Right lobe of liver (tissue), 6 donors: Measurements from ENCODE around the gene COL27A1. TPM values are rescaled to one million over a fixed set of nuclear protein-coding genes. Genes with fewer than 3 reads are reported as not detected.

ENCODE experiments used
- ATAC-seq, 4 donors: fragments of 200-7000 bp; cut with Tn5 transposase; one replicate each; pipeline ENCODE4 v1.9.1; 2020; ENCODE audit warnings: mild to moderate bottlenecking in 4 of 4, moderate library complexity in 4 of 4
- DNase-seq, 3 donors: peaks; one replicate each; pipeline ENCODE4 v3.0.0-alpha.2; 2020
- H3K27ac ChIP-seq, 3 donors: fragments of 200-600 bp; one replicate each; pipeline ENCODE4 v1.8.0; 2022
- H3K27me3 ChIP-seq, 2 donors: fragments of 200-600 bp; one replicate each; pipeline ENCODE4 v1.8.0; 2022
- H3K36me3 ChIP-seq, 4 donors: fragments of 200-600 bp; sonication (generic) in 1 of 4; one replicate each; pipeline versions ENCODE4 v1.5.1 to v1.8.0; 2017 to 2022; ENCODE audit warnings: control low read depth in 1 of 4
- H3K4me1 ChIP-seq, 4 donors: fragments of 200-600 bp; sonication (generic) in 1 of 4; one replicate each; pipeline versions ENCODE4 v1.5.1 to v1.8.0; 2017 to 2022; ENCODE audit warnings: control low read depth in 1 of 4
- H3K4me3 ChIP-seq, 3 donors: fragments of 200-600 bp; one replicate each; pipeline ENCODE4 v1.8.0; 2022
- H3K9me3 ChIP-seq, 4 donors: fragments of 200-600 bp; sonication (generic) in 1 of 4; one replicate each; pipeline versions ENCODE4 v1.5.1 to v1.8.0; 2017 to 2022; ENCODE audit warnings: control low read depth in 1 of 4
- POLR2A ChIP-seq: fragments of 450-650 bp; IDR thresholded peaks from one replicate; pipeline ENCODE4 v1.6.1; 2017; ENCODE audit warnings: antibody characterized with exemption, mild to moderate bottlenecking
- WGBS: methylation state at CpG from one replicate; pipeline ENCODE4 v1.1.6; 2018; ENCODE audit warnings: low coverage, low lambda C conversion rate; ENCODE audit not compliant: insufficient coverage; ENCODE audit errors: missing lambda C conversion rate; 5-methylcytosine and 5-hydroxymethylcytosine counted together
- intact Hi-C, 2 donors: fragments of 100-400 bp; cut with DNase I; formaldehyde crosslinking; loops; one replicate each; pipeline versions ENCODE4 v1.11.2 to v1.14.1; 2022
- total RNA-seq, 6 experiments: library from RNA; depleted of rRNA in 2 of 6; stranded (reverse); fragments of >200 nt in 2 of 6; fragmentation: NEBNext Ultra II Directional in 3 of 6; extraction: Animal tissue kit (Norgen Biotek cat#: 25700) in 3 of 6; gene quantifications; one replicate each; pipeline versions ENCODE4 v1.1.0 to v1.2.4, GENCODE V29; 2016 to 2023
- TF ChIP-seq, protein P1 (sequence below), 4 donors: fragments of 200-600 bp in 3 of 4; fragments of 450-650 bp in 1 of 4; IDR thresholded peaks; one replicate each; pipeline versions ENCODE4 v1.5.1 to v1.8.0; 2016 to 2022; ENCODE audit warnings: antibody characterized with exemption in 4 of 4, mild to moderate bottlenecking in 2 of 4
- donor health status: DM: no; HTN: yes; CAD: no.
- donor health status: DM: no; HTN: no; CAD: no.
- donor health status: DM: no; HTN: no; CAD: no.
- donor health status: DM: no; HTN: yes; CAD: no.
- donor health status: DM: no; HTN: yes; CAD: no.

Gene COL27A1
- total RNA-seq, 6 experiments from 2014 or later = 11.8 to 51.9 (median 29.3) TPM

DNA sequence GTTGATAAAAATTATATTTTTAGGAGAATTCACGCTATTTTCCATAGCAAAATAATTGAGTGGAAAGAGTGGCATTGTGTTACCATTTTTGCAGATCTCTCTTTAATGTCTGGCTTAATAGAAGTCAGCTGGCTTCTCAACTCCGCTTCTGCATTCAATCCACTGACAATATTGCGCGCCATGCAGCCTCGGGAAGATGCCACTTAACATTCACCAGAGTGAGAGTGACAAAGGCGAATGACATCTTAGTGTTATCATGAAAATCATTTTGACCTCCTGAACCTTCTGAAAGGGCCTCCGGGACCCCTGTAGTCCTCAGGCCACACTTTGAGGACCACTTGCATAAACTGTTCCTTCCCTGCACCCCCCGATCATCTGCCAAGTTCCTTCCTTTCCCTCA lies 87.5 kb downstream of the COL27A1 start:
- TF ChIP-seq, protein P1, sequence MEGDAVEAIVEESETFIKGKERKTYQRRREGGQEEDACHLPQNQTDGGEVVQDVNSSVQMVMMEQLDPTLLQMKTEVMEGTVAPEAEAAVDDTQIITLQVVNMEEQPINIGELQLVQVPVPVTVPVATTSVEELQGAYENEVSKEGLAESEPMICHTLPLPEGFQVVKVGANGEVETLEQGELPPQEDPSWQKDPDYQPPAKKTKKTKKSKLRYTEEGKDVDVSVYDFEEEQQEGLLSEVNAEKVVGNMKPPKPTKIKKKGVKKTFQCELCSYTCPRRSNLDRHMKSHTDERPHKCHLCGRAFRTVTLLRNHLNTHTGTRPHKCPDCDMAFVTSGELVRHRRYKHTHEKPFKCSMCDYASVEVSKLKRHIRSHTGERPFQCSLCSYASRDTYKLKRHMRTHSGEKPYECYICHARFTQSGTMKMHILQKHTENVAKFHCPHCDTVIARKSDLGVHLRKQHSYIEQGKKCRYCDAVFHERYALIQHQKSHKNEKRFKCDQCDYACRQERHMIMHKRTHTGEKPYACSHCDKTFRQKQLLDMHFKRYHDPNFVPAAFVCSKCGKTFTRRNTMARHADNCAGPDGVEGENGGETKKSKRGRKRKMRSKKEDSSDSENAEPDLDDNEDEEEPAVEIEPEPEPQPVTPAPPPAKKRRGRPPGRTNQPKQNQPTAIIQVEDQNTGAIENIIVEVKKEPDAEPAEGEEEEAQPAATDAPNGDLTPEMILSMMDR (IDR thresholded peaks at IDR 0.05) = no peak
- no peak for TF ChIP-seq POLR2A
- ATAC-seq (no peak), DNase-seq (no peak)
- intact Hi-C loops = loop anchor here in 1 of 2 donors (10.0 kb wide), 1 partner anchor 88 kb away; the partner anchor contains the start of gene COL27A1
- Histone ChIP-seq H3K27me3 (no peaks in the 10 kb centered on the region), H3K27ac (no peak overlapping the region), H3K4me1 (peaks cover 0 to 14% (median 5%) of the 10 kb centered on the region in 4 donors), H3K9me3 (no peaks in the 10 kb centered on the region), H3K36me3 (peaks cover 0 to 5% (median 0%) of the 10 kb centered on the region in 4 donors), H3K4me3 (no peak overlapping the region)
- 90% methylated on average over 7 of the region's 8 CpGs for WGBS

DNA sequence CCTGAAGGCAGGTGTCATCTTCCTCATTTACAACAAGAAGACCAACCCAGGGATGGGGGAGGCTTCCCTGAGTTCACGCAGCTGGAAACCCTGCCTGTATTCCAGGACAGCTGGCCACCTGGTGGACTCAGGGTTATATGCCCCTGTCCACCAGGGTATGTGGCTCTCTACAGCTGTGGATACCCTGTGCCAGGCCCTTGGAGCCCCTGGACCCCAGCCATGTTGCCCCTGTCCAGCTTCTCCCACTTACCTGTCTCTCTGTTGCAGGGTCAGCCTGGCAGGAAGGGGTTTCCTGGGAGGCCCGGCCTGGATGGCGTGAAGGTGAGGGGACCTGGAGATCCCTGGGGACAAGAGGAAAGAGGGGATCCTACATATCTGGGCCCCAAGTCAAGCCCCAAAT lies 87.9 kb downstream of the COL27A1 start:
- Histone ChIP-seq H3K27me3 (no peaks in the 10 kb centered on the region), H3K4me1 (peaks cover 0 to 10% (median 4%) of the 10 kb centered on the region in 4 donors), H3K36me3 (peaks cover 0 to 5% (median 0%) of the 10 kb centered on the region in 4 donors), H3K27ac (no peak overlapping the region), H3K4me3 (no peak overlapping the region), H3K9me3 (no peaks in the 10 kb centered on the region)
- intact Hi-C loops = loop anchor here in 1 of 2 donors (10.0 kb wide), 1 partner anchor 88 kb away; the partner anchor contains the start of gene COL27A1
- TF ChIP-seq, protein P1 (IDR thresholded peaks at IDR 0.05) = no peak
- no peak for TF ChIP-seq POLR2A
- ATAC-seq (no peak), DNase-seq (no peak)
- WGBS = 90% methylated on average over 2 of the region's 3 CpGs

DNA sequence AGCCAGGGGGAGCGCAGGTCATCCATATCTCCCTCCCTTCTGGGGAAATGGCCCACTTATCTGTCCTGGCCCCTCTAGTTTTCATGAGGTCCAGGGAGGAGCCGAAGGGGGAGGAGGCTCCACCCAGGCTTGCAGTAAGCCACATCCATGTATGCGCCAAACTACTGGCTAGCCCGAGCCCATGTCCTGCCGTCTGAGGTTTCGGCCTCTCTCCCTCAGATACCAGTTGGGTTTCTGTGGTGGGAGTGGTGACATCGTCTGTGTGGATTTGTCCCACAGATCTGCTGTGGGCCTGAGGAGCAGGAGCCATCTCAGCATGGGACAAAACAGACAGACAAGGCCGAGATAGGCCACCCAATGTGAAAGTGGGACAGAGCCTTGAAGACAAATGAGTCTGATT lies 89.2 kb downstream of the COL27A1 start:
- Histone ChIP-seq H3K4me1 (peaks cover 0 to 8% (median 3%) of the 10 kb centered on the region in 4 donors), H3K4me3 (no peak overlapping the region), H3K27ac (no peak overlapping the region), H3K27me3 (no peaks in the 10 kb centered on the region), H3K36me3 (peaks cover 0 to 5% (median 0%) of the 10 kb centered on the region in 4 donors), H3K9me3 (no peaks in the 10 kb centered on the region)
- no peak for DNase-seq
- TF ChIP-seq POLR2A = no peak
- TF ChIP-seq, protein P1 (IDR thresholded peaks at IDR 0.05) = no peak
- 90% methylated on average over 2 of the region's 8 CpGs for WGBS
- ATAC-seq = no peak
- intact Hi-C loops = loop anchor here in 1 of 2 donors (10.0 kb wide), 1 partner anchor 90 kb away; the partner anchor contains the start of gene COL27A1

DNA sequence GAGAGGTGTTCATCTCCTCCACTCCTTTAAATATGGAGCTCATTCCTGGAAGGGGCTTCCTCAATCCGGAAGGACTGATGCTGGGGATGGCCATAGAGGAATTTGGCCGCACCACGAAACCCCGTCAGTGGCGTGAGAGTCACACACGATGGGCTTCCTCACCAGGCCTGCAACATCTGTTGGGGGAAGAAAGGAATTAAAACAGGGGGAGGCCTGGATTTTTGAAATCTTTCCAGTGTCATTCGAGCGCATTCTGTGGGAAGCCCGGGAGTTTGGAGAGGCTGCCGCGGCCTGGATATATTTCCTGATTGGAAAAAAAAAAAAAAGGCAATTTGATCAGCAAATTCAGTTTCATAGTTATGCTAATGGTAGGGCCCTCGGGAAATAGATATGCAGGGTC lies 91.2 kb downstream of the COL27A1 start:
- Histone ChIP-seq H3K27me3 (no peaks in the 10 kb centered on the region), H3K36me3 (peaks cover 0 to 3% (median 0%) of the 10 kb centered on the region in 4 donors), H3K9me3 (no peaks in the 10 kb centered on the region), H3K27ac (no peak overlapping the region), H3K4me1 (peaks cover 0 to 22% (median 13%) of the 10 kb centered on the region in 4 donors), H3K4me3 (no peak overlapping the region)
- WGBS = 71% methylated on average over 11 of the region's 12 CpGs
- intact Hi-C loops = loop anchor here in 1 of 2 donors (10.0 kb wide), 1 partner anchor 92 kb away; the partner anchor contains the start of gene COL27A1
- ATAC-seq (no peak), DNase-seq (no peak)
- no peak for TF ChIP-seq POLR2A
- TF ChIP-seq, protein P1 (IDR thresholded peaks at IDR 0.05) = no peak
